Measurements from ENCODE around the gene SYTL2. TPM values are rescaled to one million over a fixed set of nuclear protein-coding genes. Genes with fewer than 3 reads are reported as not detected.

The SYTL2 gene
- polyA plus RNA-seq, 1 of the 3 experiments (the other 2 are of a cell fraction), result 36.0 TPM

- Histone ChIP-seq H3K4me3 (ENCODE audit: low read depth in 2 of 2, low read length in 1 of 2) (no peak overlapping the region; a peak in 1 of 4 replicates), H2AFZ (ENCODE audit: low read depth) (no peak overlapping the region), H3K79me2 (ENCODE audit: insufficient read depth) (no peaks in the 10 kb centered on the region), H3K4me1 (ENCODE audit: control insufficient read depth in 1 of 2, insufficient read depth in 2 of 2, low read depth in 1 of 2, low read length in 1 of 2) (peaks cover 5 to 7% of the 10 kb centered on the region in 2 experiments; a peak in 1 of 4 replicates), H3K27ac (ENCODE audit: low read depth in 2 of 2, low read length in 1 of 2) (no peak overlapping the region), H3K9me2 (no peaks in the 10 kb centered on the region), H3K27me3 (ENCODE audit: insufficient read depth) (no peaks in the 10 kb centered on the region), H4K20me1 (ENCODE audit: insufficient read depth) (no peaks in the 10 kb centered on the region), H3K4me2 (no peak overlapping the region), H3K36me3 (replicated peaks in 1 of 2; ENCODE audit: control insufficient read depth in 1 of 2, insufficient read depth in 2 of 2, low read length in 1 of 2) (no peaks in the 10 kb centered on the region), H3F3A (replicated peaks; ENCODE audit: insufficient read depth) (no peaks in the 10 kb centered on the region), H3K9ac (no peak overlapping the region), H3K9me3 (no peaks in the 10 kb centered on the region)
- ChIA-PET POLR2A (no interaction called here), CTCF (interaction anchor here (0.6 kb wide), 1 partner anchor 667 kb away, joined by 3 read pairs; no protein-coding TSS in a partner anchor)
- no peak for DNase-seq
- WGBS (ENCODE audit: low lambda C conversion rate), result 81% methylated on average over 3 of the region's 3 CpGs
- TF ChIP-seq RCOR1 (IDR thresholded peaks at IDR 0.05; ENCODE audit: low read length) (no peak), YY1 (IDR thresholded peaks at IDR 0.05; ENCODE audit: low read depth) (no peak), CHD2 (IDR thresholded peaks at IDR 0.05; ENCODE audit: low read length, partially characterized antibody) (no peak), FOSL2 (IDR thresholded peaks at IDR 0.05; ENCODE audit: borderline replicate concordance, low read depth) (no peak), TCF12 (IDR thresholded peaks at IDR 0.05) (no peak), NRF1 (IDR thresholded peaks at IDR 0.05; ENCODE audit: low read depth, low read length) (no peak), GATA2 (CRISPR knock-in tag; IDR thresholded peaks at IDR 0.05) (no peak), SMC3 (IDR thresholded peaks at IDR 0.05; ENCODE audit: low read depth, low read length) (no peak), JUND (IDR thresholded peaks at IDR 0.05) (no peak), REST (IDR thresholded peaks at IDR 0.05; ENCODE audit: low read depth, low read length) (no peak), USF2 (IDR thresholded peaks at IDR 0.05; ENCODE audit: borderline replicate concordance, low read depth, low read length) (no peak), MEF2A (IDR thresholded peaks at IDR 0.05; ENCODE audit: borderline replicate concordance, low read depth) (no peak), NFIC (IDR thresholded peaks at IDR 0.05; ENCODE audit: borderline replicate concordance) (no peak), CTCF (IDR thresholded peaks at IDR 0.05) (no peak), SIN3A (IDR thresholded peaks at IDR 0.05; ENCODE audit: borderline replicate concordance, low read depth, low read length) (no peak), FOXJ3 (CRISPR knock-in tag; IDR thresholded peaks at IDR 0.05) (no peak), RAD21 (IDR thresholded peaks at IDR 0.05; ENCODE audit: low read length) (no peak), IRF3 (IDR thresholded peaks at IDR 0.05; ENCODE audit: low read depth, low read length) (no peak)
Observed at GRCh38 chr11:85750646-85751045, 60.3 kb downstream of the SYTL2 start.

Measured in SK-N-SH (cell line).